HepG2 (cell line): ENCODE results near the gene KIF23. TPM values are rescaled to one million over a fixed set of nuclear protein-coding genes. Genes with fewer than 3 reads are reported as not detected.
A peak's percentile ranks its signal among the peaks of the same experiment; 100 is the strongest.

ENCODE experiments used
- CREB1 ChIP-seq, 2 experiments: fragments of 450-650 bp in 1 of 2; IDR thresholded peaks; 2 replicates each; pipeline ENCODE4 v1.6.1; 2016 to 2017; ENCODE audit warnings: control low read depth in 1 of 2, mild to moderate bottlenecking in 1 of 2, missing compliant biosample characterization in 1 of 2, missing genetic modification characterization in 1 of 2
- CREM ChIP-seq, 2 experiments: sonication (generic) in 1 of 2; formaldehyde crosslinking in 1 of 2; IDR thresholded peaks; 2 replicates each; pipeline versions ENCODE4 v1.4.0 to v1.6.1; 2016 to 2020; ENCODE audit warnings: antibody characterized with exemption in 1 of 2, mild to moderate bottlenecking in 1 of 2, missing genetic modification reagents in 1 of 2
- DNMT3B ChIP-seq: conservative IDR thresholded peaks from 2 replicates; pipeline ENCODE4 v1.6.1; 2016; ENCODE audit warnings: missing biosample characterization, control low read depth
- HIVEP1 ChIP-seq: sonication (generic); formaldehyde crosslinking; IDR thresholded peaks from 2 replicates; pipeline ENCODE4 v1.4.0; 2020; ENCODE audit warnings: mild to moderate bottlenecking, missing genetic modification reagents
- HNF4G ChIP-seq, 2 experiments: sonication (generic) in 1 of 2; formaldehyde crosslinking in 1 of 2; IDR thresholded peaks; 2 replicates each; pipeline versions ENCODE4 v1.4.0 to v1.6.1; 2011 to 2020; ENCODE audit warnings: borderline replicate concordance in 2 of 2, low read depth in 2 of 2, mild to moderate bottlenecking in 2 of 2, low read length in 1 of 2, missing genetic modification reagents in 1 of 2, moderate library complexity in 1 of 2
- KDM4B ChIP-seq: sonication (generic); formaldehyde crosslinking; IDR thresholded peaks from 2 replicates; pipeline ENCODE4 v1.4.0; 2020; ENCODE audit warnings: missing genetic modification reagents
- KLF11 ChIP-seq: IDR thresholded peaks from 2 replicates; pipeline ENCODE4 v1.6.1; 2016; ENCODE audit warnings: missing compliant biosample characterization
- SIN3B ChIP-seq: fragments of 150-350 bp; IDR thresholded peaks from 2 replicates; pipeline ENCODE4 v1.6.1; 2014; ENCODE audit warnings: low read length
- SMC3 ChIP-seq: IDR thresholded peaks from 2 replicates; pipeline ENCODE4 v1.6.1; 2011; ENCODE audit warnings: low read length, improper control_type of control experiment
- SNAPC5 ChIP-seq: sonication (generic); formaldehyde crosslinking; IDR thresholded peaks from 2 replicates; pipeline ENCODE4 v1.8.1; 2023; ENCODE audit warnings: mild to moderate bottlenecking, missing genetic modification reagents, borderline replicate concordance
- SP4 ChIP-seq: sonication (generic); formaldehyde crosslinking; IDR thresholded peaks from 2 replicates; pipeline ENCODE4 v1.8.1; 2023; ENCODE audit warnings: mild to moderate bottlenecking, missing genetic modification reagents
- THYN1 ChIP-seq: sonication (generic); formaldehyde crosslinking; IDR thresholded peaks from 2 replicates; pipeline ENCODE4 v1.8.1; 2023; ENCODE audit warnings: low read depth, mild to moderate bottlenecking, moderate library complexity, missing genetic modification reagents, borderline replicate concordance
- TIGD3 ChIP-seq: sonication (generic); formaldehyde crosslinking; IDR thresholded peaks from 2 replicates; pipeline ENCODE4 v1.5.1; 2020; ENCODE audit warnings: mild to moderate bottlenecking, missing genetic modification reagents, borderline replicate concordance
- UBTF ChIP-seq: sonication (generic); formaldehyde crosslinking; IDR thresholded peaks from 2 replicates; pipeline ENCODE4 v1.4.0; 2020; ENCODE audit warnings: mild to moderate bottlenecking, missing genetic modification reagents
- ZFP36L1 ChIP-seq: sonication (generic); formaldehyde crosslinking; IDR thresholded peaks from 2 replicates; pipeline ENCODE4 v1.8.0; 2022; ENCODE audit warnings: mild to moderate bottlenecking, missing genetic modification reagents, moderate library complexity
- ZFY ChIP-seq: sonication (generic); formaldehyde crosslinking; IDR thresholded peaks from 2 replicates; pipeline ENCODE4 v1.4.0; 2020; ENCODE audit warnings: missing genetic modification reagents
- ZHX1 ChIP-seq: sonication (generic); formaldehyde crosslinking; IDR thresholded peaks from 2 replicates; pipeline ENCODE4 v1.8.1; 2022; ENCODE audit warnings: low read depth, mild to moderate bottlenecking, missing genetic modification reagents
- ZIK1 ChIP-seq: sonication (generic); formaldehyde crosslinking; IDR thresholded peaks from 2 replicates; pipeline ENCODE4 v1.5.0; 2020; ENCODE audit warnings: mild to moderate bottlenecking, low read depth, missing genetic modification reagents, borderline replicate concordance
- ZNF292 ChIP-seq: sonication (generic); formaldehyde crosslinking; IDR thresholded peaks from 2 replicates; pipeline ENCODE4 v1.8.1; 2022; ENCODE audit warnings: mild to moderate bottlenecking, low read depth, missing genetic modification reagents, borderline replicate concordance
- ZNF431 ChIP-seq: sonication (generic); formaldehyde crosslinking; IDR thresholded peaks from 2 replicates; pipeline ENCODE4 v1.9.0; 2022; ENCODE audit warnings: missing genetic modification reagents, low read depth, mild to moderate bottlenecking, borderline replicate concordance
- ZNF629 ChIP-seq: sonication (generic); formaldehyde crosslinking; conservative IDR thresholded peaks from 2 replicates; pipeline ENCODE4 v1.5.0; 2020; ENCODE audit warnings: missing genetic modification reagents
- polyA plus RNA-seq, 8 experiments: library from polyadenylated mRNA; depleted of rRNA in 3 of 8; stranded (reverse) in 7 of 8; unstranded in 1 of 8; fragments of >200 nt; fragmentation: Illumina TruSeq in 4 of 8; extraction: Trizol in 4 of 8; gene quantifications; 2 replicates each; pipeline versions ENCODE4 v1.2.1 to v1.2.3, GENCODE V29; 2011 to 2016; ENCODE audit warnings: low read depth in 4 of 8, missing spikeins in 1 of 8, mixed read lengths in 1 of 8; ENCODE audit not compliant: insufficient read depth in 1 of 8
- total RNA-seq, 5 experiments: library from RNA; depleted of rRNA; stranded (reverse); fragments of >200 nt; fragmentation: Illumina TruSeq; extraction: Trizol; gene quantifications; 2 replicates each; pipeline ENCODE4 v1.2.3, GENCODE V29; 2016; ENCODE audit warnings: low read depth in 1 of 5

KIF23 gene
- total and polyA plus RNA-seq, 2 of the 13 experiments (the other 11 are each of a cell fraction or from before 2014, with no cell fraction given): 11.3 to 38.1 TPM

GRCh38 chr15:69452692-69453521, 38.8 kb downstream of the KIF23 start, which contains the start of gene RPLP1 (continued):
- TF ChIP-seq ZHX1 (CRISPR knock-in tag) (no peak; the same call in 1 of the 2 replicates), CREM (IDR thresholded peaks at IDR 0.05) (peak; percentile 63), CREM (CRISPR knock-in tag; IDR thresholded peaks at IDR 0.05) (no peak), DNMT3B (no peak; the same call in 1 of the 2 replicates), KLF11 (peak; percentile 84; the same call in 1 of the 2 replicates), SNAPC5 (peak; percentile 87; the same call in 1 of the 2 replicates), ZFP36L1 (CRISPR knock-in tag) (peak; percentile 59; the same call in 1 of the 2 replicates), TIGD3 (CRISPR knock-in tag) (no peak), ZIK1 (peak; percentile 76), SP4 (CRISPR knock-in tag) (0 out of 2 replicates have a peak, but pooled peaks have one; percentile 58), HIVEP1 (CRISPR knock-in tag) (peak; percentile 56; the same call in 1 of the 2 replicates), UBTF (CRISPR knock-in tag) (peak; percentile 98), ZNF292 (CRISPR knock-in tag) (0 out of 2 replicates have a peak, but pooled peaks have one; percentile 38), SMC3 (no peak), KDM4B (CRISPR knock-in tag) (peak; percentile 20; the same call in 1 of the 2 replicates), ZFY (CRISPR knock-in tag) (peak; percentile 99), SIN3B (0 out of 2 replicates have a peak, but pooled peaks have one; percentile 42), CREB1 (IDR thresholded peaks at IDR 0.05) (no peak), CREB1 (CRISPR knock-in tag; IDR thresholded peaks at IDR 0.05) (no peak), HNF4G (IDR thresholded peaks at IDR 0.05; ENCODE audit: borderline replicate concordance, low read depth, low read length) (no peak), HNF4G (CRISPR knock-in tag; IDR thresholded peaks at IDR 0.05; ENCODE audit: borderline replicate concordance, low read depth) (no peak), ZNF431 (CRISPR knock-in tag) (0 out of 2 replicates have a peak, but pooled peaks have one; percentile 68), THYN1 (CRISPR knock-in tag) (no peak; the same call in 1 of the 2 replicates), ZNF629 (peak; percentile 17; the same call in 1 of the 2 replicates)
